Pancreas (tissue), 10 donors: ENCODE results near the gene PPP2R5A. TPM values are rescaled to one million over a fixed set of nuclear protein-coding genes. Genes with fewer than 3 reads are reported as not detected.

Experiments used
- ATAC-seq, 4 donors: fragments of 200-7000 bp; cut with Tn5 transposase; one replicate each; pipeline versions ENCODE4 v1.8.0 to v1.9.1; 2020; ENCODE audit warnings: mild to moderate bottlenecking in 4 of 4, moderate library complexity in 4 of 4
- DNase-seq, 6 donors: peaks; one replicate each; pipeline ENCODE4 v3.0.0-alpha.2; 2020
- FAIRE-seq: peaks from 2 replicates; lab custom pipeline; 2012; peaks lifted over from hg19 to GRCh38; lab: Jason Lieb, UNC
- H3K27ac ChIP-seq, 4 donors: fragments of 200-600 bp; sonication (generic); 1 replicate in 3 of 4; 2 replicates in 1 of 4; pipeline versions ENCODE4 v1.5.0 to v1.8.0; 2020
- H3K27me3 ChIP-seq, 4 donors: fragments of 200-600 bp; one replicate each; pipeline ENCODE4 v1.8.0; 2021
- H3K36me3 ChIP-seq, 3 donors: fragments of 200-600 bp; sonication (generic) in 1 of 3; one replicate each; pipeline versions ENCODE4 v1.5.0 to v1.8.0; 2020 to 2021
- H3K4me1 ChIP-seq, 3 donors: fragments of 200-600 bp; one replicate each; pipeline ENCODE4 v1.8.0; 2021
- H3K4me3 ChIP-seq, 4 donors: fragments of 200-600 bp; sonication (generic) in 2 of 4; one replicate each; pipeline versions ENCODE4 v1.5.0 to v1.8.0; 2020 to 2021
- H3K9me3 ChIP-seq, 4 donors: fragments of 200-600 bp; one replicate each; pipeline ENCODE4 v1.8.0; 2021
- WGBS, 2 donors: extraction: QIAGEN DNeasy Blood & Tissue Kit; methylation state at CpG; one replicate each; pipeline ENCODE4 v1.1.7; 2013; 5-methylcytosine and 5-hydroxymethylcytosine counted together
- intact Hi-C, 3 donors: fragments of 100-400 bp; cut with DNase I; formaldehyde crosslinking; loops; one replicate each; pipeline versions ENCODE4 v1.11.1 to v1.14.2; 2022
- polyA plus RNA-seq, 2 donors: library from polyadenylated mRNA; stranded (reverse); fragments of 200-250 nt; gene quantifications; one replicate each; pipeline ENCODE4 v1.2.3, GENCODE V29; 2013
- total RNA-seq, 6 donors: library from RNA; stranded (reverse); fragmentation: NEBNext Ultra II Directional in 4 of 6; extraction: Animal tissue kit (Norgen Biotek cat#: 25700) in 4 of 6; gene quantifications; one replicate each; pipeline versions ENCODE4 v1.2.1 to v1.2.4, GENCODE V29; 2021 to 2023
- TF ChIP-seq, protein P1 (sequence below), 4 donors: fragments of 200-600 bp; sonication (generic) in 3 of 4; IDR thresholded peaks; one replicate each; pipeline versions ENCODE4 v1.5.0 to v1.8.0; 2021; ENCODE audit warnings: antibody characterized with exemption in 4 of 4
- donor health status: healthy with polysubstance abuse.
- donor health status: DM: no; HTN: no; CAD: no; lungs with moderate emphysema.
- donor health status: DM: no; HTN: no; CAD: no.
- donor health status: control.
- donor health status: control.
- donor health status: Bipolar disorder and iron deficiency.
- donor health status: DM: yes; HTN: yes; CAD: no.
- donor health status: DM: no; HTN: no; CAD: no.
- donor health status: DM: no; HTN: no; CAD: no.
- donor health status: DM: yes; HTN: yes; CAD: no.

The PPP2R5A gene
- total and polyA plus RNA-seq, 8 donors: 14.4 to 30.5 (median 22.0) TPM

DNA sequence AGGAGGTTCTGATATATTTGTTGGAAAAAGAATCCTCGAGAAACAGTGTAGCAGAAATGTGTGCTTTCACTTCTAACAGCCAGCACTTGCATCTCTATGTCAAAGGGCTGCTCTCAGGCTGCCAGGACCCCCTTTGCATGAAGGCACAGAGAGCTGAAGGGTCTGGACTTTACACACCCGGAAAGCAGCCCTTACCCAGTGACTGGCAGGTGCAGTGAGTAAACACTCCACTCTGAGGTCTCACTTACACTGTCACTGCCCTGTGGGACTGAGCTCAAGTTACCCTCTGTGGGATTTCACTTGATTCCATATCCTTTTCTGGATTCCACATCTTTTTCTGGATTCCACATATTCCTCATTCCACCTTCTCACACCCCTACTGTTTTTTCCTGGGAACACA is 40.8 kb upstream of the PPP2R5A start:
- intact Hi-C loops: no loop called here
- FAIRE-seq (no peak), ATAC-seq (no peak), DNase-seq (no peak)
- TF ChIP-seq, protein P1, sequence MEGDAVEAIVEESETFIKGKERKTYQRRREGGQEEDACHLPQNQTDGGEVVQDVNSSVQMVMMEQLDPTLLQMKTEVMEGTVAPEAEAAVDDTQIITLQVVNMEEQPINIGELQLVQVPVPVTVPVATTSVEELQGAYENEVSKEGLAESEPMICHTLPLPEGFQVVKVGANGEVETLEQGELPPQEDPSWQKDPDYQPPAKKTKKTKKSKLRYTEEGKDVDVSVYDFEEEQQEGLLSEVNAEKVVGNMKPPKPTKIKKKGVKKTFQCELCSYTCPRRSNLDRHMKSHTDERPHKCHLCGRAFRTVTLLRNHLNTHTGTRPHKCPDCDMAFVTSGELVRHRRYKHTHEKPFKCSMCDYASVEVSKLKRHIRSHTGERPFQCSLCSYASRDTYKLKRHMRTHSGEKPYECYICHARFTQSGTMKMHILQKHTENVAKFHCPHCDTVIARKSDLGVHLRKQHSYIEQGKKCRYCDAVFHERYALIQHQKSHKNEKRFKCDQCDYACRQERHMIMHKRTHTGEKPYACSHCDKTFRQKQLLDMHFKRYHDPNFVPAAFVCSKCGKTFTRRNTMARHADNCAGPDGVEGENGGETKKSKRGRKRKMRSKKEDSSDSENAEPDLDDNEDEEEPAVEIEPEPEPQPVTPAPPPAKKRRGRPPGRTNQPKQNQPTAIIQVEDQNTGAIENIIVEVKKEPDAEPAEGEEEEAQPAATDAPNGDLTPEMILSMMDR (IDR thresholded peaks at IDR 0.05): no peak
- WGBS, 2 donors: 78% methylated on average over 2 of the region's 2 CpGs
- Histone ChIP-seq H3K27me3 (no peaks in the 10 kb centered on the region), H3K9me3 (no peaks in the 10 kb centered on the region), H3K27ac (no peak overlapping the region), H3K4me1 (no peaks in the 10 kb centered on the region), H3K36me3 (no peaks in the 10 kb centered on the region), H3K4me3 (no peak overlapping the region)

- WGBS, 2 donors: 79 to 80% methylated on average over 8 of the region's 8 CpGs
- FAIRE-seq: no peak
- Histone ChIP-seq H3K27me3 (no peaks in the 10 kb centered on the region), H3K36me3 (no peaks in the 10 kb centered on the region), H3K9me3 (no peaks in the 10 kb centered on the region), H3K4me1 (no peaks in the 10 kb centered on the region), H3K27ac (no peak overlapping the region), H3K4me3 (no peak overlapping the region)
- TF ChIP-seq, protein P1 (IDR thresholded peaks at IDR 0.05): no peak
- intact Hi-C loops: no loop called here
- no peak for DNase-seq
- no peak for ATAC-seq
Measured at GRCh38 chr1:212247179-212247721, 38.0 kb upstream of the PPP2R5A start.

GRCh38 chr1:212247988-212248387 is 37.2 kb upstream of the PPP2R5A start:
- ATAC-seq: no peak

DNA sequence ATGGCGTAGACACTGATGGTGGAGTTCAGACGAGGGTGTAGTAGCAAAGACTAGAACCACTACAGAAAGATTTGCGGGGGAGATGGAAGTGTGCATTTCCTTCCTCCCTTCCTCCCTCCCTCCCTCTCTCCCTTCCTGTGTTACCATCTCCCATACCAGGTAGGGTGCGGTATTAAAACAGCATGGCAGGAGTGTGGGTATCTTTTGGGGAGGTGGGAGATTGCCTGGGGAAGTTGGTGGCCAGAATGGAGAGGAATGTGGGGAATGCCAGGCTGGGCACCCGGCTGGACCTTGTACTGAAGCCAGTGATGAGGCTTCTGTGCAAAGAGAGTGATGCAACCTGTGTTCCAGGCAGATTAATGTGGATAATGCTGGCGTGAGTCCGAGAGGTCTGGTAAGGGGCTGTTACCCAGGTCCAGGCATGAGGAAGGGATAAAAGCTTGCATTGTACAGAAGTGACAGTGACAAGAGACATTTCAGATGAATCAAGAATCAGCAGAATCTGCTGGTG is 30.3 kb upstream of the PPP2R5A start:
- no peak overlapping the region for H3K27ac ChIP-seq
- intact Hi-C loops: no loop called here
- FAIRE-seq (no peak), ATAC-seq (peak in 3 of 4 donors; percentile 50 to 72 (median 51)), DNase-seq (peak in 1 of 6 donors; percentile 35)
- 61 to 71% methylated on average over 7 of the region's 7 CpGs for WGBS, 2 donors
- H3K9me3 ChIP-seq: no peaks in the 10 kb centered on the region
- H3K36me3 ChIP-seq: no peaks in the 10 kb centered on the region
- no peaks in the 10 kb centered on the region for H3K27me3 ChIP-seq
- no peak overlapping the region for H3K4me3 ChIP-seq
- TF ChIP-seq, protein P1 (IDR thresholded peaks at IDR 0.05): no peak
- H3K4me1 ChIP-seq: no peaks in the 10 kb centered on the region

More at GRCh38 chr1:212247988-212248387, 37.2 kb upstream of the PPP2R5A start:
- no peaks in the 10 kb centered on the region for H3K36me3 ChIP-seq
- H3K27me3 ChIP-seq: no peaks in the 10 kb centered on the region
- FAIRE-seq (no peak), DNase-seq (no peak)
- no peaks in the 10 kb centered on the region for H3K9me3 ChIP-seq
- no peak overlapping the region for H3K27ac ChIP-seq
- H3K4me1 ChIP-seq: no peaks in the 10 kb centered on the region
- intact Hi-C loops: no loop called here
- WGBS, 2 donors: 84 to 94% methylated on average over 1 of the region's 1 CpG
- TF ChIP-seq, protein P1 (IDR thresholded peaks at IDR 0.05): no peak
- no peak overlapping the region for H3K4me3 ChIP-seq

GRCh38 chr1:212255705-212256307 is 29.4 kb upstream of the PPP2R5A start:
- no peaks in the 10 kb centered on the region for H3K9me3 ChIP-seq
- TF ChIP-seq, protein P1 (IDR thresholded peaks at IDR 0.05): no peak
- peaks cover 0 to 3% (median 3%) of the 10 kb centered on the region in 3 donors for H3K4me1 ChIP-seq
- FAIRE-seq: no peak
- intact Hi-C loops: no loop called here
- no peak overlapping the region for H3K27ac ChIP-seq
- no peak overlapping the region for H3K4me3 ChIP-seq
- no peak for DNase-seq
- H3K27me3 ChIP-seq: no peaks in the 10 kb centered on the region
- WGBS, 2 donors: 75 to 97% methylated on average over 9 of the region's 9 CpGs
- ATAC-seq: peak in 1 of 4 donors; percentile 38
- H3K36me3 ChIP-seq: no peaks in the 10 kb centered on the region
